T follicular helper cell (primary cell): ENCODE data around the gene DNAJC12.
"Not testable (repeated sequence)": the region's sequence is repeated elsewhere in the genome, so short reads cannot be mapped to it uniquely, and the experiment has no call there.

Experiments used
- DNase-seq: peaks from one replicate; pipeline ENCODE4 v3.0.0-alpha.2; 2020; ENCODE audit warnings: low read depth
- total RNA-seq, 2 experiments: gene quantifications; one replicate each; lab custom pipeline; 2026; lab: John Stamatoyannopoulos, UW

DNAJC12 gene
- 0.12 to 4.0 reads per million in 2 experiments for total RNA-seq

DNA sequence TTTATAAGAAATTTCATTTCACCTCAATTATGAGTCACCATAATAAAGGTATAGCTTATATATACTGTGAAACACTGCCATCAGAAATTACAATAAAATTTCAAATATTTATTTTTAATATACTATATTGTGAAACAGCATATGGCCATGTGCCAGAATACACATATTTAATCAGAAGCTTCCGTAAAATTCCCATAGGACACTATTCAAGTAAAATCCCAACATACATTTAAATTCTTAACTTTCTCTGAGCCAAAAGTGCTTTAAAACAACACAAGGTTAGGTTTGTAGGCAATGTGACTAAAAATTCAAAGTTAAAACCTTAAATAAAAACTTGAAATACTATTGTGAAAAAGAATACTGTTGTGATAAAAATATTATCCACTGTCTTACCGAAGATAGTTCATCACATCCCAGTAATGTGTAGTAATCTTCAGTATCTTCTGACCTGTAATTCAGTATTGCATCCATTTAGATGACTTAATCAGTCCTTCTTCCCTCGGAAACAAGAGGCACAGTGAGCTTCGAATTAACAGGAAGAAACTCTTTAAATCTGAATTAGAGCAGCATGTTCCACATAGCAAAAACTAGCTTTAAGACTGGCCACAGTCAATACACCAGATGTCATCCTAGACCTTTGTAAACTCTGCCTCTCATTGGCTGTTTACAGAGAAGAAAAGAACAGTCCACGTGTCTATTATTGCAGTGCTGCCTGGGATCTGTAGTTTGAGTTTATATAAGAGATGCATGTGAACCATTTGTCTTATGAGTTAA is at the start of gene DNAJC12:
DNAJC12 (minus strand) TSS at position 648 of the 774 bp plus-strand sequence; CDS start at position 471, 177 bp downstream.
- no peak for DNase-seq

- DNase-seq = peak; percentile 69
These were observed 47.1 kb upstream of the DNAJC12 start for GRCh38 chr10:67884842-67885670.

DNA sequence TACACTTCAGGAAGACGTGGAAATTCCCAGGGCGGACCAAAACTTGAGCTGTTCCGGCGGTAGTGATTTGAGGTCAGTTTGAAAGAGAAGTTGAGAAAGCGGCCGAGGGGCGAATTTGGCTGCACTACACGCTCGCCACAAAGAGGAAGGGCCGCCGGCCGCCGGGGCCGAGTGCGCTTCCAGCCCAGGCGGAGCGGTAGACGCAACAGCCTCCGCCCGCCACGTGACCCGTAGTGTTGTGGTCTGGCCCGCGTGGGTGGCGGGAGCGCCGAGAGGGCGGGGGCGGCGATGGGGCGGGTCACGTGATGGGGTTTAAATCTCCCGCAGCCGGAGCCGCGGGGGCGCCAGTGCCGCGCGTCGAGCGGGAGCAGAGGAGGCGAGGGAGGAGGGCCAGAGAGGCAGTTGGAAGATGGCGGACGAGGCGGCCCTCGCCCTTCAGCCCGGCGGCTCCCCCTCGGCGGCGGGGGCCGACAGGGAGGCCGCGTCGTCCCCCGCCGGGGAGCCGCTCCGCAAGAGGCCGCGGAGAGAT is 46.4 kb upstream of the DNAJC12 start, which contains the start of gene SIRT1:
SIRT1 (plus strand) TSS at position 344 of the 529 bp plus-strand sequence; CDS start at position 410, 66 bp downstream.
- DNase-seq = peak; percentile 87

GRCh38 chr10:67883710-67884312 is 45.8 kb upstream of the DNAJC12 start:
- DNase-seq = no peak

DNA sequence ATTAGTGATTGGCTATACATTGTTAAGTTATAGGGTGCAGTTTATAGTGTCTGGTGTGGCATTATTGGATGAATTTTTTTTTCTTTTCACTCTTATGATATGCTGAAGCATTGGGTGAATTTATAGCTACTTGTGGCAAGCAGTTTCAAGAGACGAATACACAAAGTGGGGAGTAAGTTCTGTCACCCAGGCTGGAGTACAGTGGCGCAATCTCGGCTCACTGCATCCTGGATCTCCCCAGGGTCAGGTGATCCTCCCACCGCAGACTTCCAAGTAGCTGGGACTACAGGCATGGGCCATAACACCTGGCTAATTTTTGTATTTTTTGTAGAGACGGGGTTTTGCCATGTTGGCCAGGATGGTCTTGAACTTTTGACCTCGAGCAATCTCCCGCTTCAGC is 40.1 kb upstream of the DNAJC12 start:
- no peak for DNase-seq

- not testable (repeated sequence) for DNase-seq
These were observed 39.4 kb upstream of the DNAJC12 start for GRCh38 chr10:67877421-67877820.

DNA sequence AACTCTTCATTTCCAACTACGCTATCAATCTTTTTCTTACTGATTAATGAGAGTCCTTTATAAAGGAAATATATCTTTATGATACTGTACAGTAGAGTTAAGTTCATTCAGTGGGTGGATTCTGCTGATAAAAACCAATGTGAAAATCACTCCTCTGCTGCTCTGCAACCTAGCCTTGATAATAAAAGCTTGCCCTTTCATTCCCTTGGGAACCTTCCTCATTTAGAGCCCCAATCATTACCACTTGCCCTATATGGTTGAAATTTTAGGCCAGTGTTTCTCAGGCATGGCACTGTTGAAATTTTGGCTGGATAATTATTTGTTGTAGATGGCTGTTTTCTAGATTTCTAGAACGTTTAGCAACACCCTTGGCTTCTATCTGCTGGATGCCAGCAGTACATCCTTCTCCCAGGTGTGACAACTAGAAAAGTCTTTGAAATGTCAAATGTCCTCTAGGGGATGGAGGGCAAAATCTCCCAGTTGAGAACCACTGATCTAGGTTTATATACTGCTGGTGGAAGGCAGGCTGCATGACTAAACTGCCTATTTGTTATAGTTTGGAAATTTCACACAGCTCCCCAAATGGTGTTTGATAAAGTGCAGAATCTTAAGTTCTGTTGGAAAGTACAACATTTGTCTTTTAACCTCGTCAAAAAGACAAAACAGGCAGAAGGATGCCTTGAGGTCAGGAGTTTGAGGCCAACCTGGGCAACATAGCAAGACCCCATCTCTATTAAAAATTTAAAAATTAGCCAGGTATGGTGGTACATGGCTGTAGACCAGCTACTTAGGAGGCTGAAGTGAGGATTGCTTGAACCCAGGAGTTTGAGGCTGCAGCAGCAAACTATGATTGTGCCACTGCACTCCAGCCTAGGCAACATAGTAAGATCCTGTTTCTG is 37.6 kb upstream of the DNAJC12 start:
- no peak for DNase-seq

- DNase-seq = no peak
These were observed 32.0 kb upstream of the DNAJC12 start for GRCh38 chr10:67869996-67870395.

DNA sequence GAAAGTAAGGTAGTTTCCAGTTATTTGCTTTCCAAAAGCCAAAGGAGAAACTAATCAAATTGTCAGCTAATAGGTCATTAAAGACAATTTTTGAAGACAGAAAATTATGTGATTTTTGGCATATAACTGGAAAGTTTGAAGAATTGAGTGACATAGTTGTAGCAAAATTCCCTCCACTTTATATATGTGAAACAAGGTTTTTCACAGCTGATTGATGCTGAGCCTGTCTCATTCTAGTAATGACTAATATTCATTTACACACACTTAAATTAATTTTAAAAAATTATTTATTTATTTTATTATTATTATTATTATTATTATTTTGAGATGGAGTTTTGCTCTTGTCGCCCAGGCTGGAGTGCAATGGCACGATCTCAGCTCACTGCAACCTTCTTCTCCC is 30.1 kb upstream of the DNAJC12 start:
- DNase-seq = no peak

GRCh38 chr10:67864607-67865371 is 26.8 kb upstream of the DNAJC12 start:
- DNase-seq = no peak

GRCh38 chr10:67863094-67863493 is 25.1 kb upstream of the DNAJC12 start:
- no peak for DNase-seq

DNA sequence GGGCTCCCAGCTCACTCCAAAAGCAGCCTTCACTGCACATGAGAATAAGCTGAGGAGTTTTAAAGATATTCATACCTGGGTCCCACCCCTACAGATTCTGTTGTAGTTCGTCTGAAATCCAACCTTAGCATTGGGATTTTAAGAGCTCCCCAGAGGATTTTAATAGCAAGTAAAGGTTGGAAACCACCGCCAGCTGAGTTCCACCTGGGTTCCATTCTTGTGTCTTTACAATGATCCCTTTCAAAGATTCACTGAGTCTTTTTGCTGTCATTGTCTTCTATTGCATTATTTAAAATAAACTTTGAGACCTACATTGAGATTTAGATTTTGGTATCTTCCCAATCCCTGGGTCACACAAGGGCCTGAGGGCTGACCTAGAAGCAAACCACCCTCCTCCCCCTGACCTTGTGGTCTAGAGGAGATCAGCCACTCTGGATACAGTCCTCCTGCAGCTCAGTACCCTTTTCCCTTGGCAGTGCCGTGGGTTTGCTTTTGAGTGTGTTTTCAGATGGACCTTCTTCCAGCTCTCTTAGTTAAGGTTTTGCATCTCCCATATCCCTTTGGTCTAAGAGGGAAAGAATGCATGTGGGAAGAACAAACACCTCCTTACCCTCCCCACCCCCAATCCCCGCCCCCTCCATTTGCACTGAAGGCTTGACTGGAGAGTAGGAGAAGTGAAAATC is 23.9 kb upstream of the DNAJC12 start:
- DNase-seq = no peak

DNA sequence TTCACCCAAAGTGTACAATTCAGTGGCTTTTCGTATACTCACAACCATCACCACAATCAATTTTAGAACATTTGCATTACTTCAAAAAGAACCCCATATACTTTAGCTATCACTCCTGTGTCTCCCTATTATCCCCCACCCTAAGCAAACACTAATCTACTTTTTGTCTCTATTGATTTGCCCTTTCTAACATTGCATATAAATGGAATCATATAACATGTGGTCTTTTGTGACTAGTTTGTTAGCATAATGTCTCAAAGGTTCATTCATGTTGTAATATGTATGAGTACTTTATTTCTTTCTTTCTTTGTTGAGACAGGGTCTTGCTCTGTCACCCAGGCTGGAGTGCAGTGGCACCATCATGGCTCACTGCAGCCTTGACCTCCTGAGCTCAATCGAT is 21.0 kb upstream of the DNAJC12 start:
- DNase-seq = no peak

DNA sequence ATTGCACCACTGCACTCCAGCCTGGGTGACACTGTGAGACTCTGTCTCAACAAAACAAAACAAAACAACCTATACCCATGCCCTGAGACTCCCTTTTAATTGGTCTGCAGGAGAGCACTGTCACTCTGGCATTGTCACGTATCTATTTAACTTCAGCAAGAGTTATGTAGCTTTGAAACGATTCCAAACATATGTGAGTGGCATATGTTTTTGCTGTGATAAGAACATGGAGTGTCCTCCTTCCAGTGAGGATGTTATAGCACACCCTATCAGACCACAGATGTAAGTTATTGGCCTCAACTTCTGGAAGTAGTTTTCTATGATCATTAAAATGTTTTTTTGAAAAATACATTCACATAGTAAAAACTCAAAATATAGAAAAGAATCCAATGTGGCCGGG is 15.5 kb upstream of the DNAJC12 start:
- DNase-seq = no peak

- no peak for DNase-seq
These were observed 14.8 kb upstream of the DNAJC12 start for GRCh38 chr10:67852761-67853160.

GRCh38 chr10:67851186-67851585 is 13.2 kb upstream of the DNAJC12 start:
- no peak for DNase-seq

- peak; percentile 89 for DNase-seq
These were observed 11.5 kb upstream of the DNAJC12 start for GRCh38 chr10:67849331-67850011.

GRCh38 chr10:67843284-67843683 is 5.3 kb upstream of the DNAJC12 start:
- DNase-seq = no peak

GRCh38 chr10:67841737-67842136 is 3.7 kb upstream of the DNAJC12 start:
- DNase-seq = no peak
